ENCODE results near the gene CGB1.
"Not testable (repeated sequence)": the region's sequence is repeated elsewhere in the genome, so short reads cannot be mapped to it uniquely, and the experiment has no call there.

Gene CGB1

DNA sequence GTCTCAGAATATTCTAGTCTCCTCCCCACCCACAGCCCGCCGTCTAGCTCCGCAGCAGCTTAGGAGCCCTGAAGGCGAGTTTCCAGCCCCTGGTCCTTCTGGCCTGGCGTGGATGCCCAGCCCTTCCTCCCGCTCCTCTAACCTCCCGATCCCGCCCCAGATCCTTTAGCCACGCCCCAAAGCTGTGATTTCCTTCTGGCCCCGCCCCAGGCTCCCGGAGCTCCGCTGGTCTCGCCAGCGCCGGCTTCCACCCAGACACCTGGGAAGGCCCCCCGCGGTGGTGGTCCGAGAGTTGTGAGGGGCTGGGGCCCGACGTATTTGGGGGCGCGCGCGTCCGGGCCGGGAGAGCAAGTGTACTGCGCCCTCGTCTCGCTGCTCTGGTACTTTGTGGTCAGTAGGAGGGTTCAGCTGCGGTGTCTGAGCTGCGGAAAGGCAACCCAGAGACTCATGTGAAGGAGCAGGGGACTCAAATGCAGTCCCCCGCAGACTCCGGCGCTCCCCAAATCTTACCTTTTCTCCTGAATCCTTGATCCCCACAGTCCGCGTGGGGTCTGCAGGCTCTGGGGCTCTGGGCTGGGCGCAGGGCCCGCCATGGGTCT, 21.0 kb upstream of the CGB1 start, which contains the start of gene CGB7:
TSS of gene CGB7 (minus strand) at position 114 of the 599 bp plus-strand sequence. CDS start 2,374 bp downstream, outside the sequence.
- DNase-seq, result peak in 5 of 6 experiments; percentile 17 to 35 (median 28)

DNA sequence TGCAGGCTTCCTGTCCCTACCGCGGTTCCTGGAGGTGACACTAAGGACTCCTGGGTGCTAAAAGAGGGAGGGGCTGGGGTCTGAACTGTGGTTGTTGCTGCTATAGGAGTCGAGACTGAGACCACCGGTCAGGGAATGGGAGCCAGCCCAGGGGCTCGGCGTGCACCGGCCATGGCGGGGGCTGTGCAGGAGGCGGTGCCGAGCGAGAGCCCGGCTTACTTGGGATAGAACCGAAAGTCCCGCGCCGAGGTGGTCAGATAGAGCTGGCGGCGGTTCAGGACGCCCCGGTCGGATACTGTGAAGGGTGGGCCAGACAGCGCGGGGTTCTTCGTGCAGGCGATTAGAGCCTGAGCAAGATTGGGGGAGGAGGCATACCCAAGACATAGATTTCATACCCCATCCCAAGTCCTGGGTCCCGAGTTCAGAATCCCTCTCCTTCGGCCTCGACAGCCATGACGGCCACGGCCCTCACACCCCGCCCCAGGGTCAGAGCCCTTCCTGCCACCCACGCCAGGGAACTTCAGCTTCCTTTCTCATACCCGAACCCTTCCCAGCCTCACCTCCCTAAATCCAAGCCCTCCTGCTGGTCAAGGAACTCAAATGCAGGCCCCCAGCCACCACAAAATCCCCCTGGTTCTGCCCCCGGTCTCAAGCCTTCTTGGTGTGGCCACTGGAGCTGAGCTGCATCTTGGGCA, 20.4 kb upstream of the CGB1 start:
- peak in 1 of 6 experiments; percentile 25 for DNase-seq

DNA sequence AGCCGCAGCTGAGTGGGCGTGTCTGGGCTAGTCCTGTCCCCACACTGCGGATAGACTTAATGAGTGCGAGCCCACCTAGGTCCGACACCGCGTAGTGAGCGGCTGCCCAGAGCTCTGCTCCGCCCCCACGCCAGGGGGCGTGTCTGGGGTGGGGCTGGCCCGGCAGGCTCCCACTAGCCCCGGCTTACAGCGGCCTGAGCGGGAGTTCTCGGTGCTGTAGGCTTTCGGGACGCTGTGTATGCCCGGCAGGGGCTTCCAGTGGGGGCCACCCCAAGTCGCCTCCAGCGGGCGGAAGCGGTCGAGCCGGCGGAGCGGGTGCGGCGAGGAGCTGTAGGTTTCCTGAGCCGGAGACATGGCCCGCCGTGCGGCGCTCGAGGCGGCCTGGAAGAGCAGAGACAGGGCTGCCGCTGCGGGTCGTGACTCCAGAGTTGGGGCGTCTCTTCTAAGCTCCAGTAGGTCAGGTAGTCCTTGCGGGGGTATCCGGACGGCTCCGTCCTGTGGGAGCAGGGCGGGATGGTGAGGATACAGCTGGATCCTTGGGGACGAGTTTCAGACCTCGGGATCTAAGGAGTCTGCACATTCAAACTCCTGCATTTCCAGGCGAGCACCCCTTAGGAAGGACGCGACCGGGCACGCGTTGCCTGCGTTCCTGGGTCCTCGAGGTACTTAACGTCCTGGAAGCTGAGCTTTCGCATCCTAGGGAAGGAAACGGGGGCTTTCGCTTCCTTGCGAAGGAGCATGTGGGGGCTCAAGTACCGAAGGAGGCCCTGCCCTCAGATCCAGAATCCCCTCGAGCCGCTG, 19.6 kb upstream of the CGB1 start:
- peak; percentile 9 to 50 (median 34) for DNase-seq

DNA sequence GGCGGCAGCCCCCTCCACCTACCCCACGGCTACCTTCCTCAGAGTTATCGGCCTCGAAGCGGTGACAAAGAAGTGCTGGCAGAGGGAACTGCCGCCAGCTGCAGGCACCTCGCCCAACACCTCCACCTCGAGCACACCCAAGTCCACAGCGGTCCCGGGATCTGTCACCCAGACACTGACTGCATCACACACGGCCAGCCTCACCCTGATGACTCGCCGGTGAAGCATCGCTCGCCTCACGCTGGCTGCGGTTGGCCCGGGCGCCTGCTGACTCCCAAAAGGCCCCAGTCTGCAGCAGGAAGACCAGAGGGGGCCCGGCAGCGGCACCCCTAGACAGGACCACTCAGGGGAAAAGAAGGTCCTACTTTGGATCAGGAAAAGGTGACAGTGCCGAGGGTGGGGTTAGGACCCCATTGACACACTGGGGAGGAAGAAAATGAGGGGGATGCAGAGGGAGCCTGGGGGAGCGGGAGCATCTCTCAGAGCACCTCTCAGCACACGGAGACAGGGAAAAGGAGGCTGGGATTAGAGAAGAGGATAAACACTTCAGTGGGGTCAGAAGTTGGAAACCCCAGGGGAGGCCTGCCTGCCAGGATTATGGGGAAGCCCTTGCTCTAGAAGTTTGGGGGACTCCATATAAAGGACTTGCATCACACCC, 13.8 kb upstream of the CGB1 start:
- not testable (repeated sequence) for DNase-seq

DNA sequence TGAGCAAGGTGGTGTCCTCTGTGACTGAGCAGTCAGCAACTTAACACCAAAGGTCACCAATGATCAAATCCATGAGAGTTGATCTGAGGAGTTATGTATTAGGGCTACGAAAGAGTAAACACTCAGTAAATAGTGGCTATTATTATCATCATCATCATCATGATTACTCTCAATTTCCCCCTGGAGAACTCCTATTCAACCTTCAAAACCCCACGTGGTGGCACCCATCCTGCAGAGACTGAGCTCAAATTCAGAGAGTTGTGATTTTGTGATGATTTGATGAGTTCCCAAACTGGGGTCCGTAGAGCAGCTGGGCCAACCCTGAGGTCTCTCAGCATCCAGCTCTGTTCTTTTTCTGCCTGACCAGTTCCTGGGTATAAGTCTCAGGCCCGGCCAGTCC, 13.1 kb upstream of the CGB1 start:
- DNase-seq, result not testable (repeated sequence)

DNA sequence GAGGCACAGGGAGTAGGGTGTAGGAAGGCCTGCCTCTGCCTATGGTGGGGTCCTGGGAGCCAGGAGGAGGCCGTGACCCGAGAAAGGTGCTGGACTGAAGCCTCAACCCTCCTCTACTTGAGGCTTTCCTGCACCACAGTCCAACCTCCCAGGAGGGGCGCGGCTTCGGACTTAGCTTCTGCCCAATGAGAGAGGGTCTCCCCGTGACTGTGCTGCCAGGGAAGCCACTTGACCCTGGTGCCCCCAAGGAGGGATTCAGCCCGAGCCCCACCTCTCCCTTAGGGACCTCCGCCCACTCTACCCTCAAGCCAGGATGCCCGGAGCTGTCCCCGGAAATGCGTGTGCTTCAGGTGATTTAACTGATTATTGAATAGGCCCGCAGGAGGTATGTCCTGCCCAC, 12.3 kb upstream of the CGB1 start, which contains the start of gene CGB8:
TSS of gene CGB8 (minus strand) at position 101 of the 400 bp plus-strand sequence. CDS start 372 bp downstream, outside the sequence.
- DNase-seq, result not testable (repeated sequence)

DNA sequence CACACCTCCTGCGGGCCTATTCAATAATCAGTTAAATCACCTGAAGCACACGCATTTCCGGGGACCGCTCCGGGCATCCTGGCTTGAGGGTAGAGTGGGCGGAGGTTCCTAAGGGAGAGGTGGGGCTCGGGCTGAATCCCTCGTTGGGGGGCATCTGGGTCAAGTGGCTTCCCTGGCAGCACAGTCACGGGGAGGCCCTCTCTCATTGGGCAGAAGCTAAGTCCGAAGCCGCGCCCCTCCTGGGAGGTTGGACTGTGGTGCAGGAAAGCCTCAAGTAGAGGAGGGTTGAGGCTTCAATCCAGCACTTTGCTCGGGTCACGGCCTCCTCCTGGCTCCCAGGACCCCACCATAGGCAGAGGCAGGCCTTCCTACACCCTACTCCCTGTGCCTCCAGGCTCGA, 6.9 kb upstream of the CGB1 start, which contains the start of gene CGB5:
TSS of gene CGB5 (plus strand) at position 301 of the 400 bp plus-strand sequence. CDS start 362 bp downstream, outside the sequence.
- DNase-seq, result not testable (repeated sequence)

DNA sequence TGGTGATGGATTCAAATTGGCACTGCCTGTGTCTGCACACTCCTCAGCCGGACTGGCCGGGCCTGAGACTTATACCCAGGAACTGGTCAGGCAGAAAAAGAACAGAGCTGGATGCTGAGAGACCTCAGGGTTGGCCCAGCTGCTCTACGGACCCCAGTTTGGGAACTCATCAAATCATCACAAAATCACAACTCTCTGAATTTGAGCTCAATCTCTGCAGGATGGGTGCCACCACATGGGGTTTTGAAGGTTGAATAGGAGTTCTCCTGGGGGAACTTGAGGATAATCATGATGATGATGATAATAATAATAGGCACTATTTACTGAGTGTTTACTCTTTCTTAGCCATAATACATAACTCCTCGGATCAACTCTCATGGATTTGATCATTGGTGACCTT, 6.0 kb upstream of the CGB1 start:
- not testable (repeated sequence) for DNase-seq

DNA sequence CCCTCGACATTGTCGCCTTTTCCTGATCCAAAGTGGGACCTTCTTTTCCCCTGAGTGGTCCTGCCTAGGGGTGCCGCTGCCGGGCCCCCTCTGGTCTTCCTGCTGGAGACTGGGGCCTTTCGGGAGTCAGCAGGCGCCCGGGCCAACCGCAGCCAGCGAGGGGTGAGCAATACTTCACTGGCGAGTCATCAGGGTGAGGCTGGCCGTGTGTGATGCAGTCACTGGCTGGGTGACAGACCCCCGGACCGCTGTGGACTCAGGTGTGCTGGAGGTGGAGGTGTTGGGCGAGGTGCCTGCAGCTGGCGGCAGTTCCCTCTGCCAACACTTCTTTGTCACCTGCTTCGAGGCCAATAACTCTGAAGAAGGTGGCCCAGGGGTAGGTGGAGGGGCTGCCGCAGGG, 5.5 kb upstream of the CGB1 start:
- DNase-seq, result no peak

DNA sequence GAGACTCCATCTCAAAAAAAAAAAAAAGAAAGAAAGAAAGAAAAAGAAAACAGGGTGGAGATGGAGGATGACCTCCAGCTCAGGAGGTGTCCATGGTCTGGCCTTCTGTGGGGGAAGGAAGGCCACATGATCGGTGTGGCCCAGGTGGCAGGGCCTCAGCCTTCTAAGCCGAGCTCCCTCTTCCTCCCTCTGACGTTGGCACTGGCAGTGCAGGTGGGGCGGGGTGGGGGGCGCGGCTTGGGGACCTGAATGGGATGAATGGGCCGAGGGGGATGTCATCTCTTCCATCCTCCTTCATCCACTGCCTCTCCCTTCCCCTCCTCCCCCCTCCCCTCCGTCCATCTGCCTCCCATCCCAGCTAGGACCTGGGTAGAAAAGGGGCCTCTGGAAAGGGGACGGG, 3.0 kb upstream of the CGB1 start:
- DNase-seq, result not testable (repeated sequence)

DNA sequence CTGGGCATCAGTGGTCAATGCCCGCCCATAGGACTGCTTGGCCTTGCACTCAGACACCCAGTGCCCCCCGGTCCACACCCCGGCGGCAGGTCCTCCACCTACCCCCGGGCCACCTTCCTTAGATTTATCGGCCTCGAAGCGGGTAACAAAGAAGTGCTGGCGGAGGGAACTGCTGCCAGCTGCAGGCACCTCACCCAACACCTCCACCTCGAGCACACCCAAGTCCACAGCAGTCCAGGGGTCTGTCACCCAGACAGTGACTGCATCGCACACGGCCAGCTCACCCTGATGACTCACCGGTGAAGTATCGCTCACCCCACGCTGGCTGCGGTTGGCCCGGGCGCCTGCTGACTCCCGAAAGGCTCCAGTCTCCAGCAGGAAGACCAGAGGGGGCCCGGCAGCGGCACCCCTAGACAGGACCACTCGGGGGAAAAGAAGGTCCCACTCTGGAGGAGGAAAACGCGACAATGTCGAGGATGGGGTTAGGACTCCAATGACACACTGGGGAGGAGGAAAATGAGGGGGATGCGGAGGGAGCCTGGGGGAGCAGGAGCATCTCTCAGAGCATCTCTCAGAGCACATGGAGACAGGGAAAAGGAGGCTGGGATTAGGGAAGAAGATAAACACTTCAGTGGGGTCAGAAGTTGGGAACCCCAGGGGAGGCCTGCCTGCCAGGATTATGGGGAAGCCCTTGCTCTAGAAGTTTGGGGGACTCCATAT, 2.0 kb upstream of the CGB1 start:
- not testable (repeated sequence) for DNase-seq

DNA sequence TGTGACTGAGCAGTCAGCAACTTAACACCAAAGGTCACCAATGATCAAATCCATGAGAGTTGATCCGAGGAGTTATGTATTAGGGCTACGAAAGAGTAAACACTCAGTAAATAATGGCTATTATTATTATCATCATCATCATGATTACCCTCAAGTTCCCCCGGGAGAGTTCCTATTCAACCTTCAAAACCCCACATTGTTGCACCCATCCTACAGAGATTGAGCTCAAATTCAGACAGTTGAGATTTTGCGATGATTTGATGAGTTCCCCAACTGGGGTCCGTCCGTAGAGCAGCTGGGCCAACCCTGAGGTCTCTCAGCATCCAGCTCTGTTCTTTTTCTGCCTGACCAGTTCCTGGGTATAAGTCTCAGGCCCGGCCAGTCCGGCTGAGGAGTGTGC, 1.4 kb upstream of the CGB1 start:
- DNase-seq, result not testable (repeated sequence)

DNA sequence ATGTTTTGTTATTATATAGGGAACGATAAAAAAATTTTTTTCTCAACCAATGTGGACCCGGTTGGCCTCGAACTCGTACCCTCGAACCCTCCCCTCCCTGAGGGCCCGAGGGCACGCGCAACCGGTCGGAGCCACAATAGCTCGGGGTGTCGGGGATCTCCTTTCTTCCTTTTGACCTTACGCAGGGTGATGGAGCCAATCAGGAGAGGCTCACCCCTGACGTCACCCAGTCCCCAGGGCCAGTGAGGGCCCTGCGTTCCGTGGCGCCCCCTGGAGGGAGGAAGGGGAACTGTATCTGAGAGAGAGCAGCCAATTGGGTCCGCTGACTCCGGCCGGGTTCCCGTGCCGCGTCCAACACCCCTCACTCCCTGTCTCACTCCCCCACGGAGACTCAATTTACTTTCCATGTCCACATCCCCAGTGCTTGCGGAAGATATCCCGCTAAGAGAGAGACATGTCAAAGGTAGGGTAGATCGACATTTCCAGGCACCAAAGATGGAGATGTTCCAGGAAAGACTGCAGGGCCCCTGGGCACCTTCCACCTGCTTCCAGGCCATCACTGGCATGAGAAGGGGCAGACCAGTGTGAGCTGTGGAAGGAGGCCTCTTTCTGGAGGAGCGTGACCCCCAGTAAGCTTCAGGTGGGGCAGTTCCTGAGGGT, 4.9 kb downstream of the CGB1 start, which contains the start of gene CGB2:
TSS of gene CGB2 (plus strand) at position 249 of the 660 bp plus-strand sequence. CDS start at position 455, 206 bp downstream.
- peak in 4 of 6 experiments; percentile 6 to 38 (median 26) for DNase-seq

DNA sequence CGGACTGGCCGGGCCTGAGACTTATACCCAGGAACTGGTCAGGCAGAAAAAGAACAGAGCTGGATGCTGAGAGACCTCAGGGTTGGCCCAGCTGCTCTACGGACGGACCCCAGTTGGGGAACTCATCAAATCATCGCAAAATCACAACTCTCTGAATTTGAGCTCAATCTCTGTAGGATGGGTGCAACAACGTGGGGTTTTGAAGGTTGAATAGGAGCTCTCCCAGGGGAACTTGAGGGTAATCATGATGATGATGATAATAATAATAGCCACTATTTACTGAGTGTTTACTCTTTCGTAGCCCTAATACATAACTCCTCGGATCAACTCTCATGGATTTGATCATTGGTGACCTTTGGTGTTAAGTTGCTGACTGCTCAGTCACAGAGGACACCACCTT, 6.4 kb downstream of the CGB1 start:
- DNase-seq, result not testable (repeated sequence)

DNA sequence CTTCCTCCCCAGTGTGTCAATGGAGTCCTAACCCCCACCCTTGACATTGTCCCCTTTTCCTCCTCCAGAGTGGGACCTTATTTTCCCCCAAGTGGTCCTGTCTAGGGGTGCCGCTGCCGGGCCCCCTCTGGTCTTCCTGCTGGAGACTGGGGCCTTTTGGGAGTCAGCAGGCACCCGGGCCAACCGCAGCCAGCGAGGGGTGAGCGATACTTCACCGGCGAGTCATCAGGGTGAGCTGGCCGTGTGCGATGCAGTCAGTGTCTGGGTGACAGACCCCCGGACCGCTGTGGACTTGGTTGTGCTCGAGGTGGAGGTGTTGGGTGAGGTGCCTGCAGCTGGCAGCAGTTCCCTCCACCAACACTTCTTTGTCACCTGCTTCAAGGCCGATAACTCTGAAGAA, 6.9 kb downstream of the CGB1 start:
- not testable (repeated sequence) for DNase-seq

DNA sequence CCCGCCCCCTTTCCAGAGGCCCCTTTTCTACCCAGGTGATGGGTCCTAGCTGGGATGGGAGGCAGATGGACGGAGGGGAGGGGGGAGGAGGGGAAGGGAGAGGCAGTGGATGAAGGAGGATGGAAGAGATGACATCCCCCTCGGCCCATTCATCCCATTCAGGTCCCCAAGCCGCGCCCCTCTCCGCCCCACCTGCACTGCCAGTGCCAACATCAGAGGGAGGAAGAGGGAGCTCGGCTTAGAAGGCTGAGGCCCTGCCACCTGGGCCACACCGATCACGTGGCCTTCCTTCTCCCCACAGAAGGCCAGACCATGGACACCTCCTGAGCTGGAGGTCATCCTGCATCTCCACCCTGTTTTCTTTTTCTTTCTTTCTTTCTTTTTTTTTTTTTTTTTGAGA, 8.0 kb downstream of the CGB1 start:
- not testable (repeated sequence) for DNase-seq

DNA sequence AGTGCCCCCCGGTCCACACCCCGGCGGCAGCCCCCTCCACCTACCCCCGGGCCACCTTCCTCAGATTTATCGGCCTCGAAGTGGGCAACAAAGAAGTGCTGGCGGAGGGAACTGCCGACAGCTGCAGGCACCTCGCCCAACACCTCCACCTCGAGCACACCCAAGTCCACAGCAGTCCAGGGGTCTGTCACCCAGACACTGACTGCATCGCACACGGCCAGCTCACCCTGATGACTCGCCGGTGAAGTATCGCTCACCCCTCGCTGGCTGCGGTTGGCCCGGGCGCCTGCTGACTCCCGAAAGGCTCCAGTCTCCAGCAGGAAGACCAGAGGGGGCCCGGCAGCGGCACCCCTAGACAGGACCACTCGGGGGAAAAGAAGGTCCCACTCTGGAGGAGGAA, 11.1 kb downstream of the CGB1 start:
- DNase-seq, result not testable (repeated sequence)

DNA sequence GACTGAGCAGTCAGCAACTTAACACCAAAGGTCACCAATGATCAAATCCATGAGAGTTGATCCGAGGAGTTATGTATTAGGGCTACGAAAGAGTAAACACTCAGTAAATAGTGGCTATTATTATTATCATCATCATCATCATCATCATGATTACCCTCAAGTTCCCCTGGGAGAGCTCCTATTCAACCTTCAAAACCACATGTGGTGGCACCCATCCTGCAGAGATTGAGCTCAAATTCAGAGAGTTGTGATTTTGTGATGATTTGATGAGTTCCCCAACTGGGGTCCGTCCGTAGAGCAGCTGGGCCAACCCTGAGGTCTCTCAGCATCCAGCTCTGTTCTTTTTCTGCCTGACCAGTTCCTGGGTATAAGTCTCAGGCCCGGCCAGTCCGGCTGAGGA, 11.6 kb downstream of the CGB1 start:
- not testable (repeated sequence) for DNase-seq

DNA sequence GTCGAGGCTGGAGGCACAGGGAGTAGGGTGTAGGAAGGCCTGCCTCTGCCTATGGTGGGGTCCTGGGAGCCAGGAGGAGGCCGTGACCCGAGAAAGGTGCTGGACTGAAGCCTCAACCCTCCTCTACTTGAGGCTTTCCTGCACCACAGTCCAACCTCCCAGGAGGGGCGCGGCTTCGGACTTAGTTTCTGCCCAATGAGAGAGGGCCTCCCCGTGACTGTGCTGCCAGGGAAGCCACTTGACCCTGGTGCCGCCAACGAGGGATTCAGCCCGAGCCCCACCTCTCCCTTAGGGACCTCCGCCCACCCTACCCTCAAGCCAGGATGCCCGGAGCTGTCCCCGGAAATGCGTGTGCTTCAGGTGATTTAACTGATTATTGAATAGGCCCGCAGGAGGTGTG, 12.5 kb downstream of the CGB1 start, which contains the start of gene CGB3:
TSS of gene CGB3 (minus strand) at position 101 of the 400 bp plus-strand sequence. CDS start 362 bp downstream, outside the sequence.
- DNase-seq, result not testable (repeated sequence)

DNA sequence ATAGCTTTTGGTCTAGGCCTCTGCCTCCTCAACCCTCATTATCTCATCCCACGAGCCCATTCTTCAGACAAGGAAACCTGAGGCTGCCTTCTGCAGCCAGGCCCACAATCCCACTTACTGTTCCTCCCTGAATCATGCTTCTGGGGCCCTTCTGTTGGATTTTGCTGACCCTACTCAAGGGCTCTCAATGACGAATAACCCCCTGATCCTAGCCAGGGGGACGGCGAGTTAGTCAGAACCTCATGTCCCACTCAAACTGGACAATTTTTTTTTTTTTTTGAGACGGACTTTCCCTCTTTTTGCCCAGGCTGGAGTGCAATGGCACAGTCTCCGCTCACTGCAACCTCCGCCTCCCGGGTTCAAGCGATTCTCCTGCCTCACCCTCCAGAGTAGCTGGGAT, 14.6 kb downstream of the CGB1 start:
- DNase-seq, result no peak
